ENCODE measurements around the gene NGFR.
A peak's percentile ranks its signal among the peaks of the same experiment; 100 is the strongest.

The NGFR gene

GRCh38 chr17:49494986-49495841 is at the start of gene NGFR:
TSS of gene NGFR (plus strand) at chr17:49495293. CDS start at chr17:49495418, 125 bp downstream.
- peak; percentile 68 for DNase-seq

GRCh38 chr17:49445591-49445990 is 49.5 kb upstream of the NGFR start:
- no peak for DNase-seq

- no peak for DNase-seq
These were observed 47.3 kb upstream of the NGFR start for GRCh38 chr17:49447628-49448302.

GRCh38 chr17:49450181-49450580 is 44.9 kb upstream of the NGFR start:
- no peak for DNase-seq

GRCh38 chr17:49450735-49451134 is 44.4 kb upstream of the NGFR start:
- peak; percentile 67 for DNase-seq

- no peak for DNase-seq
These were observed 42.9 kb upstream of the NGFR start for GRCh38 chr17:49452201-49452600.

- no peak for DNase-seq
These were observed 42.4 kb upstream of the NGFR start for GRCh38 chr17:49452661-49453060.

- DNase-seq = no peak
These were observed 41.0 kb upstream of the NGFR start for GRCh38 chr17:49454050-49454449.

- DNase-seq = no peak
These were observed 39.7 kb upstream of the NGFR start for GRCh38 chr17:49455272-49455861.

- peak; percentile 98 for DNase-seq
These were observed 38.7 kb upstream of the NGFR start for GRCh38 chr17:49456183-49456965.

GRCh38 chr17:49457564-49458535 is 37.2 kb upstream of the NGFR start:
- peak; percentile 80 for DNase-seq

GRCh38 chr17:49459401-49459984 is 35.6 kb upstream of the NGFR start:
- no peak for DNase-seq

GRCh38 chr17:49460401-49460800 is 34.7 kb upstream of the NGFR start:
- DNase-seq = no peak

GRCh38 chr17:49461580-49461979 is 33.5 kb upstream of the NGFR start:
- DNase-seq = no peak

GRCh38 chr17:49464049-49464448 is 31.0 kb upstream of the NGFR start:
- no peak for DNase-seq

GRCh38 chr17:49465331-49465903 is 29.7 kb upstream of the NGFR start:
- DNase-seq = no peak

- no peak for DNase-seq
These were observed 28.7 kb upstream of the NGFR start for GRCh38 chr17:49466436-49466835.

GRCh38 chr17:49467175-49467574 is 27.9 kb upstream of the NGFR start:
- no peak for DNase-seq

- no peak for DNase-seq
These were observed 26.2 kb upstream of the NGFR start for GRCh38 chr17:49468811-49469385.

All from NCI-H226 (cell line).